Dendritic cell treated with granulocyte-macrophage colony-stimulating factor and Interleukin-4, amounts not matched to agents 40 ng/mL and 50 ng/mL, for 4 days (primary cell): Measurements from ENCODE around the gene ABCA5.
"Not testable (repeated sequence)": the region's sequence is repeated elsewhere in the genome, so short reads cannot be mapped to it uniquely, and the experiment has no call there.

Source experiments
- H3K27ac Mint-ChIP-seq: one replicate; pipeline ENCODE4 v1.8.0; 2022; ENCODE audit warnings: mild to moderate bottlenecking, mixed read lengths
- H3K27me3 Mint-ChIP-seq: one replicate; pipeline ENCODE4 v1.8.0; 2022; ENCODE audit warnings: mild to moderate bottlenecking, mixed read lengths
- H3K36me3 Mint-ChIP-seq: one replicate; pipeline ENCODE4 v1.8.0; 2022; ENCODE audit warnings: low read depth, mixed read lengths
- H3K4me1 Mint-ChIP-seq: one replicate; pipeline ENCODE4 v1.8.0; 2022; ENCODE audit warnings: low read depth, mixed read lengths
- H3K4me3 Mint-ChIP-seq: one replicate; pipeline ENCODE4 v1.8.0; 2022; ENCODE audit warnings: mild to moderate bottlenecking, moderate library complexity, mixed read lengths
- H3K9me3 Mint-ChIP-seq: one replicate; pipeline ENCODE4 v1.8.0; 2022; ENCODE audit warnings: mixed read lengths
- intact Hi-C: fragments of 100-400 bp; cut with micrococcal nuclease; formaldehyde crosslinking; loops from one replicate; pipeline ENCODE4 v1.15.0; 2022

ABCA5 gene

DNA sequence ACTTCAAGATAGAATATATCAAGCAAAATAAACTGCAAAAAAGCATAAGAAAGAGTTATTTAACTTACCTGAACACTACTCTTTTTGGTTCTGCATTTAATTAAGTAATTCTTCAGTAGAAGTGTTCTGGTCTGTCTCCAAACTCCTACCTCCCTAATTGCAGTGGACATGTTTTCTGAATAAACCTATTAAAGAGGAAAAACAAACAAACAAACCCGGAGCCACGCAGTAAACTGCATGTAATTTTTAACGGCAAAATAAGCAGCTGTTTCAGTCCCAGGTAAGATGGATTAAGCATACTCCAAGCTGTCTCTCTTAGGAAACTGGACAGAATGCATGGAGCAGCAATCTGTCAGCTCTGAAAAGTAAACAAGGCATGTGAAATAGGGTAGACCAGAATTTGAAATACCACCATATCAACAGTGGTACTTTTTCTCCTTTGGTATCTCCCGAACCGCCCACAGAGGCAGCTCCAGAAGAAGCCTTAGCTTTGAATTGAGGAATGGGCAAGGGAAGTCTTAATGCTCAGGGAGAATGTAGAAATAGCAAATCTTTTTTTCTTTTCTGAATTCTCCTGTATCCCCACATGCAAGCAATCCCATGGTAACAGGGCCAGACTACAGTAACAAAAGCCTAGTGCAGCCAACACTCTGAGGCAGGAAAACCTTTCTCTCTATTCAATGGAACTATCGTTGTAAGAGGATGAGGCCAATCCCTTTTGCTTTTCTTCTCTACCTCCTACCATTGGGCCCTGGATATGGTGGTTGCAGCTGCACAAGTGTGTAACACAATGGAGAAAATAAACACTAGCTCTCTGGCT is 12.5 kb downstream of the ABCA5 start:
- no peak overlapping the region for H3K4me3 Mint-ChIP-seq
- H3K27me3 Mint-ChIP-seq, result no peaks in the 10 kb centered on the region
- no peaks in the 10 kb centered on the region for H3K9me3 Mint-ChIP-seq
- intact Hi-C loops, result no loop called here
- H3K4me1 Mint-ChIP-seq, result no peaks in the 10 kb centered on the region
- H3K27ac Mint-ChIP-seq, result no peak overlapping the region
- H3K36me3 Mint-ChIP-seq, result no peaks in the 10 kb centered on the region

GRCh38 chr17:69305177-69305576 is 21.8 kb downstream of the ABCA5 start:
- no peaks in the 10 kb centered on the region for H3K27me3 Mint-ChIP-seq
- no peak overlapping the region for H3K4me3 Mint-ChIP-seq
- H3K27ac Mint-ChIP-seq, result no peak overlapping the region
- H3K36me3 Mint-ChIP-seq, result no peaks in the 10 kb centered on the region
- intact Hi-C loops, result no loop called here
- no peaks in the 10 kb centered on the region for H3K4me1 Mint-ChIP-seq
- H3K9me3 Mint-ChIP-seq, result no peaks in the 10 kb centered on the region

DNA sequence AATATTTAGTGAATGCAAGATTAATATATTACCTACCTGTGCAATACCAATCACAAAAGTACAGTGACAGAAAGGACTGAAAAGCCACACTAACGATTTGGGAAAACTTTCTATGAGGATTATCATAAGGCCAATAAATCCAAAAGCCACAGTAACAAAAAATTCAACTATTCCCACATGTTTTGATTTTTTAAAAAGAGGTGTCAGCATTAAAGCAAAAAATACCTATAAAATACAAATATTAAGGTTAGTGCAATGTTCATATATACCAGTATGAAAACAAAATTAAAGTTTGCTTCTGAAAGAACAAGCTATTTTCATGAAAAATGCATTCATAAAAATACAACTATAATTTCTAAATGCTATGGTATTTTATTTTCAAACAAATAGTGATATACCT is 24.3 kb downstream of the ABCA5 start:
- Mint-ChIP-seq H3K27ac (no peak overlapping the region), H3K4me3 (no peak overlapping the region), H3K4me1 (no peaks in the 10 kb centered on the region), H3K9me3 (peaks cover 12% of the 10 kb centered on the region), H3K36me3 (peaks cover 6% of the 10 kb centered on the region), H3K27me3 (no peaks in the 10 kb centered on the region)
- intact Hi-C loops, result no loop called here

- Mint-ChIP-seq H3K4me1 (no peaks in the 10 kb centered on the region), H3K4me3 (no peak overlapping the region), H3K27me3 (no peaks in the 10 kb centered on the region), H3K9me3 (peaks cover 13% of the 10 kb centered on the region), H3K27ac (no peak overlapping the region), H3K36me3 (peaks cover 15% of the 10 kb centered on the region)
- intact Hi-C loops, result no loop called here
Observed at GRCh38 chr17:69300222-69300621, 26.7 kb downstream of the ABCA5 start.

DNA sequence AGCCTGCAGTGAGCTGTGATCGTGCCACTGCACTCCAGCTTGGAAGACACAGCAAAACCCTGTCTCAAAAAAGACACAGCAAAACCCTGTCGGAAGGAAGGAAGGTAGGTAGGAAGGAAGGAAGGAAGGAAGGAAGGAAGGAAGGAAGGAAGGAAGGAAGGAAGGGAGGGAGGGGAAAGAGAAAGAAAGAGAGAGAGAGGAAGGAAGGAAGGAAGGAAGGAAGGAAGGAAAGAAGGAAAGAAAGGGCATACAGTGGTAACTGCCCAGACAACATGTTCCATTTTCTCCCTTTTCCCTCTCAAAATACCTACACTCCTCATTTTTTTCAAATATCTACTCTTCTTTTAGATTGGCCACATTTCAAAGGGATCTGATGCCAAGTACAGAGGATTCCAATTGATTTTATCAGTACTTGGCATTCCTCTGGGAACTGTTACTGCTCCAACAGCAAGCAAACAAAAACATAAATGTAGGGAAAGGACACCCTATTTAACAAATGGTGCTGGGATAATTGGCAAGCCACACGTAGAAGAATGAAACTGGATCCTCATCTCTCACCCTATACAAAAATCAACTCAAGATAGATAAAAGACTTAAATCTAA is 28.7 kb downstream of the ABCA5 start:
- H3K27ac Mint-ChIP-seq, H3K4me1 Mint-ChIP-seq, intact Hi-C loops, H3K4me3 Mint-ChIP-seq, H3K27me3 Mint-ChIP-seq: not testable (repeated sequence)
- peaks cover 13% of the 10 kb centered on the region for H3K9me3 Mint-ChIP-seq
- peaks cover 16% of the 10 kb centered on the region for H3K36me3 Mint-ChIP-seq

- no peak overlapping the region for H3K27ac Mint-ChIP-seq
- no peak overlapping the region for H3K4me3 Mint-ChIP-seq
- H3K9me3 Mint-ChIP-seq, result no peaks in the 10 kb centered on the region
- H3K4me1 Mint-ChIP-seq, result peaks cover 2% of the 10 kb centered on the region
- H3K36me3 Mint-ChIP-seq, result peaks cover 19% of the 10 kb centered on the region
- intact Hi-C loops, result no loop called here
- H3K27me3 Mint-ChIP-seq, result no peaks in the 10 kb centered on the region
Observed at GRCh38 chr17:69287168-69287567, 39.8 kb downstream of the ABCA5 start.

- H3K4me1 Mint-ChIP-seq, result peaks cover 7% of the 10 kb centered on the region
- H3K27me3 Mint-ChIP-seq, result no peaks in the 10 kb centered on the region
- H3K9me3 Mint-ChIP-seq, result no peaks in the 10 kb centered on the region
- H3K27ac Mint-ChIP-seq, result no peak overlapping the region
- no peak overlapping the region for H3K4me3 Mint-ChIP-seq
- intact Hi-C loops, result no loop called here
- H3K36me3 Mint-ChIP-seq, result peaks cover 24% of the 10 kb centered on the region
Observed at GRCh38 chr17:69286257-69286656, 40.7 kb downstream of the ABCA5 start.

- H3K27ac Mint-ChIP-seq, result no peak overlapping the region
Observed at GRCh38 chr17:69284646-69285045, 42.3 kb downstream of the ABCA5 start.

GRCh38 chr17:69282002-69282401 is 44.9 kb downstream of the ABCA5 start:
- H3K9me3 Mint-ChIP-seq, result no peaks in the 10 kb centered on the region
- H3K27ac Mint-ChIP-seq, result no peak overlapping the region
- H3K4me3 Mint-ChIP-seq, result no peak overlapping the region
- peaks cover 7% of the 10 kb centered on the region for H3K4me1 Mint-ChIP-seq
- intact Hi-C loops, result no loop called here
- no peaks in the 10 kb centered on the region for H3K27me3 Mint-ChIP-seq
- peaks cover 20% of the 10 kb centered on the region for H3K36me3 Mint-ChIP-seq

More at GRCh38 chr17:69284646-69285045, 42.3 kb downstream of the ABCA5 start:
- Mint-ChIP-seq H3K9me3 (no peaks in the 10 kb centered on the region), H3K4me3 (no peak overlapping the region), H3K4me1 (peaks cover 7% of the 10 kb centered on the region), H3K27me3 (no peaks in the 10 kb centered on the region), H3K36me3 (peaks cover 24% of the 10 kb centered on the region)
- intact Hi-C loops, result no loop called here

GRCh38 chr17:69276279-69276678 is 50.7 kb downstream of the ABCA5 start:
- H3K9me3 Mint-ChIP-seq, H3K27me3 Mint-ChIP-seq, H3K4me3 Mint-ChIP-seq, H3K27ac Mint-ChIP-seq, H3K4me1 Mint-ChIP-seq, H3K36me3 Mint-ChIP-seq, intact Hi-C loops: not testable (repeated sequence)

DNA sequence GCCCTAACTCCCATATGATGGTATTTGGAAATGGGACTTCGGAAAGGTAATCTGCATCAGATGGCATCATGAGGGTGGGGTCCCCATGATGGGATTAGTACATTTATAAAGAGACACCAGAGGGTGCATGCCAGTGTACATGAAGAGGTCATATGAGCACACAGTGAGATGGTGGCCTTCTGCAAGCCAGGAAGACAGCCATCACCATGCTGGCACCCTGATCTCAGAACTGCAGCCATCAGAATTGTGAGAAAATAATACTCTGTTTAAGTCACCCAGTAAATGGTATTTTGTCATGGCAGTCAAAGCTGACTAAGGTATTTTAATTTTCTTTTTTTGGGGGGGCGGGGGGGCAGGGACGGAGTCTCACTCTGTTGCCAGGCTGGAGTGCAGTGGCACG is 51.2 kb downstream of the ABCA5 start:
- Mint-ChIP-seq H3K27me3 (no peaks in the 10 kb centered on the region), H3K4me1 (no peaks in the 10 kb centered on the region), H3K4me3 (no peak overlapping the region), H3K27ac (no peak overlapping the region), H3K36me3 (peaks cover 6% of the 10 kb centered on the region), H3K9me3 (no peaks in the 10 kb centered on the region)
- intact Hi-C loops, result no loop called here

- peaks cover 16% of the 10 kb centered on the region for H3K4me1 Mint-ChIP-seq
- H3K4me3 Mint-ChIP-seq, result no peak overlapping the region
- no peak overlapping the region for H3K27ac Mint-ChIP-seq
- intact Hi-C loops, result no loop called here
- H3K36me3 Mint-ChIP-seq, result peaks cover 6% of the 10 kb centered on the region
- H3K9me3 Mint-ChIP-seq, result no peaks in the 10 kb centered on the region
- no peaks in the 10 kb centered on the region for H3K27me3 Mint-ChIP-seq
Observed at GRCh38 chr17:69271023-69271422, 55.9 kb downstream of the ABCA5 start.

- Mint-ChIP-seq H3K27me3 (no peaks in the 10 kb centered on the region), H3K27ac (no peak overlapping the region), H3K4me1 (peaks cover 16% of the 10 kb centered on the region), H3K4me3 (no peak overlapping the region), H3K36me3 (peaks cover 6% of the 10 kb centered on the region), H3K9me3 (no peaks in the 10 kb centered on the region)
- intact Hi-C loops, result no loop called here
Observed at GRCh38 chr17:69269131-69269998, 57.6 kb downstream of the ABCA5 start.

DNA sequence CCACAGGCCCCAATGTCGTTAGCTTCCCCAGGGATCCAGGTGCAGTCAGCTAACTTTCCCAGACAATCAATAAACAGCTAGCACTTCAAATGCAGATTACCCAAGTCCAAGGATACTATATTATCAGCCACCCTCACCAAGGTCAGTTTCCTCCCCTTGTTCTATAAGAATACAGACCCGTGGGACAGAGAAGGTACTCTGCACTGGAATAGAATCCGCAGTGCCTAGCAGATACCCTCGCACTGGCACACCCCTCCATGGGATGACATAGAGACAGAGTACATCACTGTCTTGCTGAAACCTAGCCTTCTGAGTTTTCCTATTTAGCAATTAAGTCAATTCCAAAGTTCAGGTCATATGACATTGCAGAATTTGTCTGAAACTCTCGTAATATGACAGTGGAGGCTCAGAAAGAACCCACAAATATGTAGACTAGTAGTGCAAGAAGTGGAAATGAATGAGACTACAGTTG is 58.4 kb downstream of the ABCA5 start:
- H3K27me3 Mint-ChIP-seq, result no peaks in the 10 kb centered on the region
- H3K27ac Mint-ChIP-seq, result no peak overlapping the region
- no peak overlapping the region for H3K4me3 Mint-ChIP-seq
- H3K36me3 Mint-ChIP-seq, result peaks cover 4% of the 10 kb centered on the region
- peaks cover 16% of the 10 kb centered on the region for H3K4me1 Mint-ChIP-seq
- H3K9me3 Mint-ChIP-seq, result no peaks in the 10 kb centered on the region
- intact Hi-C loops, result no loop called here
